Adrenal gland (tissue), 12 donors: Measurements from ENCODE around the gene BACE2. TPM values are rescaled to one million over a fixed set of nuclear protein-coding genes. Genes with fewer than 3 reads are reported as not detected.

Experiments used
- DNase-seq, 7 donors: peaks; one replicate each; pipeline ENCODE4 v3.0.0-alpha.2; 2019 to 2020
- H3K27ac ChIP-seq, 5 donors: fragments of 200-600 bp; sonication (generic) in 4 of 5; 1 replicate in 3 of 5; 2 replicates in 2 of 5; pipeline versions ENCODE4 v1.5.1 to v1.8.0; 2016 to 2020; ENCODE audit warnings: mild to moderate bottlenecking in 1 of 5
- H3K27me3 ChIP-seq: fragments of 200-600 bp; 2 replicates; pipeline ENCODE4 v1.8.0; 2021
- H3K36me3 ChIP-seq, 2 donors: fragments of 200-600 bp; replicated peaks in 1 of 2; 1 replicate in 1 of 2; 2 replicates in 1 of 2; pipeline versions ENCODE4 v1.5.1 to v1.8.0; 2018 to 2022
- H3K4me1 ChIP-seq, 2 donors: fragments of 200-600 bp; replicated peaks in 1 of 2; 1 replicate in 1 of 2; 2 replicates in 1 of 2; pipeline versions ENCODE4 v1.5.1 to v1.8.0; 2018 to 2021
- H3K4me3 ChIP-seq, 4 donors: fragments of 200-600 bp; sonication (generic) in 3 of 4; one replicate each; pipeline ENCODE4 v1.5.1; 2016 to 2018
- H3K9me3 ChIP-seq, 3 donors: fragments of 200-600 bp; sonication (generic) in 1 of 3; replicated peaks in 1 of 3; 1 replicate in 2 of 3; 2 replicates in 1 of 3; pipeline versions ENCODE4 v1.5.1 to v1.8.0; 2016 to 2021
- POLR2A ChIP-seq, 2 donors: fragments of 450-650 bp; IDR thresholded peaks; one replicate each; pipeline ENCODE4 v1.6.1; 2017; ENCODE audit warnings: antibody characterized with exemption in 2 of 2, mild to moderate bottlenecking in 2 of 2, moderate library complexity in 1 of 2
- WGBS, 4 donors: extraction: QIAGEN DNeasy Blood & Tissue Kit in 2 of 4; methylation state at CpG; one replicate each; pipeline versions ENCODE4 v1.1.5 to v1.1.7; 2013 to 2017; 5-methylcytosine and 5-hydroxymethylcytosine counted together
- intact Hi-C, 2 donors: fragments of 100-400 bp; cut with DNase I; formaldehyde crosslinking; loops; one replicate each; pipeline versions ENCODE4 v1.14.1 to v1.15.0; 2022 to 2023
- polyA plus RNA-seq, 3 donors: library from polyadenylated mRNA; stranded (reverse); fragments of 200-250 nt in 2 of 3; fragments of 350-450 nt in 1 of 3; fragmentation: Illumina TruSeq in 1 of 3; extraction: RNeasy Lipid Tissue Mini Kit (QIAGEN cat#74804) in 1 of 3; gene quantifications; one replicate each; pipeline ENCODE4 v1.2.3, GENCODE V29; 2013 to 2014
- total RNA-seq, 9 donors: library from RNA; depleted of rRNA in 4 of 9; stranded (reverse); fragments of >200 nt in 4 of 9; fragments of 120-200 nt in 1 of 9; fragmentation: NEBNext Ultra II Directional in 1 of 9; extraction: Animal tissue kit (Norgen Biotek cat#: 25700) in 1 of 9; gene quantifications; one replicate each; pipeline versions ENCODE4 v1.1.0 to v1.2.4, GENCODE V29; 2013 to 2023
- TF ChIP-seq, protein P1 (sequence below), 6 experiments: fragments of 450-650 bp in 4 of 6; fragments of 200-600 bp in 2 of 6; sonication (generic) in 1 of 6; IDR thresholded peaks; 1 replicate in 5 of 6; 2 replicates in 1 of 6; pipeline versions ENCODE4 v1.5.1 to v1.8.0; 2016 to 2021; ENCODE audit warnings: antibody characterized with exemption in 6 of 6, mild to moderate bottlenecking in 2 of 6, moderate library complexity in 1 of 6
- donor health status: healthy with polysubstance abuse.
- donor health status: Bipolar disorder and iron deficiency.
- donor health status: DM: yes; HTN: yes; CAD: no.
- donor health status: DM: no; HTN: no; CAD: no.
- donor health status: DM: no; HTN: no; CAD: no.
- donor health status: DM: yes; HTN: yes; CAD: no.

The BACE2 gene
- total and polyA plus RNA-seq, 12 donors = 3.9 to 24.4 (median 13.8) TPM

- H3K36me3 ChIP-seq = no peaks in the 10 kb centered on the region
- H3K9me3 ChIP-seq = no peaks in the 10 kb centered on the region
- WGBS, 4 donors = 74 to 91% (median 80%) methylated on average over 4 of the region's 4 CpGs
- no peak overlapping the region for H3K27ac ChIP-seq
- DNase-seq = no peak
- TF ChIP-seq, protein P1, sequence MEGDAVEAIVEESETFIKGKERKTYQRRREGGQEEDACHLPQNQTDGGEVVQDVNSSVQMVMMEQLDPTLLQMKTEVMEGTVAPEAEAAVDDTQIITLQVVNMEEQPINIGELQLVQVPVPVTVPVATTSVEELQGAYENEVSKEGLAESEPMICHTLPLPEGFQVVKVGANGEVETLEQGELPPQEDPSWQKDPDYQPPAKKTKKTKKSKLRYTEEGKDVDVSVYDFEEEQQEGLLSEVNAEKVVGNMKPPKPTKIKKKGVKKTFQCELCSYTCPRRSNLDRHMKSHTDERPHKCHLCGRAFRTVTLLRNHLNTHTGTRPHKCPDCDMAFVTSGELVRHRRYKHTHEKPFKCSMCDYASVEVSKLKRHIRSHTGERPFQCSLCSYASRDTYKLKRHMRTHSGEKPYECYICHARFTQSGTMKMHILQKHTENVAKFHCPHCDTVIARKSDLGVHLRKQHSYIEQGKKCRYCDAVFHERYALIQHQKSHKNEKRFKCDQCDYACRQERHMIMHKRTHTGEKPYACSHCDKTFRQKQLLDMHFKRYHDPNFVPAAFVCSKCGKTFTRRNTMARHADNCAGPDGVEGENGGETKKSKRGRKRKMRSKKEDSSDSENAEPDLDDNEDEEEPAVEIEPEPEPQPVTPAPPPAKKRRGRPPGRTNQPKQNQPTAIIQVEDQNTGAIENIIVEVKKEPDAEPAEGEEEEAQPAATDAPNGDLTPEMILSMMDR (IDR thresholded peaks at IDR 0.05) = no peak
- TF ChIP-seq POLR2A (IDR thresholded peaks at IDR 0.05) = no peak
- H3K4me3 ChIP-seq = no peak overlapping the region
- H3K4me1 ChIP-seq = no peaks in the 10 kb centered on the region
- H3K27me3 ChIP-seq = no peaks in the 10 kb centered on the region
- intact Hi-C loops = no loop called here
Measured at GRCh38 chr21:41180752-41181151, 12.8 kb downstream of the BACE2 start.

GRCh38 chr21:41182547-41182946, 14.6 kb downstream of the BACE2 start:
- TF ChIP-seq, protein P1 (IDR thresholded peaks at IDR 0.05) = no peak
- no peak for TF ChIP-seq POLR2A (IDR thresholded peaks at IDR 0.05)
- WGBS, 4 donors = 91 to 100% (median 97%) methylated on average over 1 of the region's 1 CpG
- intact Hi-C loops = no loop called here
- Histone ChIP-seq H3K4me3 (no peak overlapping the region), H3K4me1 (no peaks in the 10 kb centered on the region), H3K9me3 (no peaks in the 10 kb centered on the region), H3K27ac (no peak overlapping the region), H3K36me3 (no peaks in the 10 kb centered on the region), H3K27me3 (no peaks in the 10 kb centered on the region)
- no peak for DNase-seq

- WGBS, 4 donors = 77 to 92% (median 88%) methylated on average over 4 of the region's 4 CpGs
- Histone ChIP-seq H3K27me3 (no peaks in the 10 kb centered on the region), H3K36me3 (no peaks in the 10 kb centered on the region), H3K4me1 (no peaks in the 10 kb centered on the region), H3K4me3 (no peak overlapping the region), H3K9me3 (no peaks in the 10 kb centered on the region), H3K27ac (no peak overlapping the region)
- TF ChIP-seq POLR2A (IDR thresholded peaks at IDR 0.05) = no peak
- TF ChIP-seq, protein P1 (IDR thresholded peaks at IDR 0.05) = no peak
- no peak for DNase-seq
- intact Hi-C loops = no loop called here
Measured at GRCh38 chr21:41183575-41183974, 15.6 kb downstream of the BACE2 start.

DNA sequence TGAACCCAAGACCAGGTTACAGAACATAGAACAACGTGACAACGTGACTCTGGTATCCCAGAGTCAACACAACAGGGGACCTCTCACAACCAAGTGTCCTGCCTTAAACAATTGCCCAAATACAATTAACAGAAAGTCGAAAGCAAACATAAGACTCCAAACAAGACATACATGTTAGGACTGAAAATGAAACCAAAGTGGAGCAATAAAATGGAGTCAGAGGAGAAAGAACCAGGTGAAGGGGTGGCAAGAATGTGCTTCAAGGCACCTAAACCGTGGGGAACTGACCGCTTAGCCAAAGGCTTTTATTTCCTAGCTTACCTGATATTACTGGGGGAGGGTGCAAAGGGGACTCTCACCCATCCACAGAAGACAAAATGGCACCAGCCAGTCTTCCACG, 17.8 kb downstream of the BACE2 start:
- H3K27ac ChIP-seq = no peak overlapping the region
- no peak for DNase-seq
- no peaks in the 10 kb centered on the region for H3K36me3 ChIP-seq
- 86 to 94% (median 91%) methylated on average over 6 of the region's 6 CpGs for WGBS, 4 donors
- H3K9me3 ChIP-seq = no peaks in the 10 kb centered on the region
- H3K27me3 ChIP-seq = no peaks in the 10 kb centered on the region
- no peak for TF ChIP-seq POLR2A (IDR thresholded peaks at IDR 0.05)
- TF ChIP-seq, protein P1 (IDR thresholded peaks at IDR 0.05) = no peak
- intact Hi-C loops = no loop called here
- H3K4me1 ChIP-seq = no peaks in the 10 kb centered on the region
- no peak overlapping the region for H3K4me3 ChIP-seq
